Measurements from ENCODE around the gene CSF1.
"Not testable (repeated sequence)": the region's sequence is repeated elsewhere in the genome, so short reads cannot be mapped to it uniquely, and the experiment has no call there.

CSF1 gene

DNA sequence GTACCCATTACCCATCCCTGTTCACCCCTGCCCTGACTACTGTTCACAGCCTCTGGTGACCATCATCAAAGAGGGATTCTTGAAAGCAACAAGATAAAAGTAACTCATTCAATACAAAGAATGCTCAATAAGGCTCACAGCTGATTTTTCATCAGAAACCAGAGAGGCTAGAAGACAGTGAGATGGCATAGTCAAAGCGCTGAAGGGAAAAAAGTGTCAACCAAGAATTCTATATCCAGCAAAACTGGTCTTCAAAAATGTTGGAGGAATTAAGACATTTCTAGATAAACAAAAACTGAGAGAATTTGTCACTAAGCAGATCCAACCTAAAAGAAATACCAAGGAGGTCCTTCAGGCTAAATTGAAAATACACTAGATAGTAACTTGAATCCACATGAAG lies 27.1 kb downstream of the CSF1 start:
- no peak for DNase-seq (ENCODE audit: low spot score)

DNA sequence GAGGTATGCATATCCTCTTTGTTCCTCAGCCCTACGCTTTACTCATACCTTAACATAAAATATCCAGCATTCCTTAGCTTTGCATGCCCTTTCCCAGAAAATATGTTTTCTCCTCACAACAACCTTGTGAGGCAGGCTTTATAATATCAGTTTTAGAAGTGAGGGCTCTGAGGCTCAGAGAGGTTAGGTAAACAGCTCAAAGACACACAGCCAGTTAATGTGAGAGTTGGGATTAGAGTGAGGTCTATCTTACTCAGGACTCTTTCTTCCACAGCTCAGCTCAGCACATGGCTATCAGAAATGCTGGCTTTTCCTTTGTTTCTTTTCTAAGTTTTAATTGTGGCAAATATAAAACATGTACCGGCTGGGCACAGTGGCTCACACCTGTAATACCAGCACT lies 27.9 kb downstream of the CSF1 start:
- no peak for DNase-seq (ENCODE audit: low spot score)

- DNase-seq (ENCODE audit: low spot score): no peak
Measured at GRCh38 chr1:109942434-109942833, 31.8 kb downstream of the CSF1 start.

DNA sequence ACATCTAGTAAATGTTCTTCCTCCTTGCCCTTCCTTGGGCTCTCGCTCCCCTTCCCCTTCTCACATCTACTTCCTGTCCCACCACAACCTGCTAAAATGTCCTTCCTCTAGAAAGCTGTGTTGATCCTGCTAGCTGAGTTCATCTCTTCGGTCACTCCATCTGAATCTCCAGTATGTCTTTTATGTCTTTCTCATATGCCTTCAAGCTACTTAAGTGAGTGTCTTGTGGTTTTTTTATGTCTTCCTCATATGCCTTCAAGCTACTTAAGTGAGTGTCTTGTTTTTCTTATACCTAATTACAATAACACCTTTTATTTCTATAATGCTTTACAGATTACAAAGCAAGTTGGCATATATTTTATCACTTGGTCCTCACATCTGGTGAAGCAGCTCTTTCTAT lies 33.9 kb downstream of the CSF1 start:
- DNase-seq (ENCODE audit: low spot score): peak; percentile 28

DNA sequence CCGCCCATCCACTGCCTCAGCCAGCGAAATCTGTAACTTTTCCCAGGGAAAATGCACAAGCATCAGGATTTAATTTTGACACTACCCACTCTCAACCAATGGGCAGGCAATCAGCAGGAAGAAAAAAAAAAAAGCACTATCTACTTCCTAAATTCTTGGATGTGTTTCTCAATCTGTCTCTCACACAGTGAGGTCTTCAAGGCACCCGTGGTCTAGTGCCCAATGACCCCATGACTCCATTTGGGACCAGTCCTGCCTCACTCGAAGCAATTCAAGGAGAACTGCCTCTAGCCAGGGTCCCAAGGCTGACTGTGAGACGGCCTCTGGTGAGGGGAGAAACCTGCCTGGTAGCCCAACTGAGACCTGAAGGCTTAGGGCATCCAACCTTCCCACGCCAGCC lies 35.9 kb downstream of the CSF1 start:
- no peak for DNase-seq (ENCODE audit: low spot score)

DNA sequence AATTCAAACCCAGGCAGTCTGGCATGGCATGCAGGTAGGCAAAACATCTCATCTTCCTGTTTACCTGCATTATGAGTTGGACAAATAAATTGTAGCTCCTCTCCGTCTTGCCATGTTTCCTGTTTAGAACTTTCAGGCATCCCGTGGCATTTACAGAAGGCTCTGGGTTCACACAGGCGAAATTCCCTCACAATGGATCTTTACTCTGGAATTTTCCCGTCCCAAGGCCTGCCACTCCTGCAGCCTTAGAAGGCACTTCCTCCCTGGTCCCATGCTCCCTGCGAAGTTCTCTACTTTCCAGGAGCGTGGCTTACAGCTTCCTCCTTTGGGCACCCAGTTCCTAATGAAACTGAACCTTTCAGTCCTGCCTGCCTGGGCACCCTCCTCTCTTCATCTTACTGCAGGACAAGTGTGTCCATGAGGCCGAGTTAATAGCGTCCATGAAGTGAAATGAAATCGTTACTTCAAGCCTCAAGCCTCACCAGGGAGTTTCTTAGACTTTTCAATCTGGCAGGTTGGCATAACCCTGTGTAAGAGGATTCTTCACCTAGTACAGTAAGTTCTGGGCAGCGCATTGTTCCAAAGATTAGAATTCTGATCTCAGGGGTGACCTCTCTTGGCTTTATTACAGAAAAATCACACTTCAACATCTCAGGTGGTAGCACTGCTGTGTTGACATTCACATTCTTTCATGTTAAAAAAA lies 37.1 kb downstream of the CSF1 start:
- DNase-seq (ENCODE audit: low spot score): no peak

DNA sequence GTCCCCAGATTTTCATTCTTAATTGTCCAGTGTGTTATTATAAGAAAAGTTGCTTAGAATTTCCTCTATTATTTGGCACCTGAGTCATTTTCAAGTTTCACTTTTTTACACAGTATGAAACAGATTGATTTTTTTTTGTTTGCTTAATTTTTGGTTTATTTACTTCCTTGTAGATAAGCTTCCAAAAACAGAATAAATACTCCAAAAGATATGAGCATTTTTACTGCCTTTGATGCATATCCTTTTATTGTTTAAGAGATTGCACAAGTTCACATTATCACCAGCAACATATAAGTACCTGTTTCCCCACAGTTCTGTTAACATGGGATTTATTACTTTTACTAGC lies 37.6 kb downstream of the CSF1 start:
- DNase-seq (ENCODE audit: low spot score): no peak

DNA sequence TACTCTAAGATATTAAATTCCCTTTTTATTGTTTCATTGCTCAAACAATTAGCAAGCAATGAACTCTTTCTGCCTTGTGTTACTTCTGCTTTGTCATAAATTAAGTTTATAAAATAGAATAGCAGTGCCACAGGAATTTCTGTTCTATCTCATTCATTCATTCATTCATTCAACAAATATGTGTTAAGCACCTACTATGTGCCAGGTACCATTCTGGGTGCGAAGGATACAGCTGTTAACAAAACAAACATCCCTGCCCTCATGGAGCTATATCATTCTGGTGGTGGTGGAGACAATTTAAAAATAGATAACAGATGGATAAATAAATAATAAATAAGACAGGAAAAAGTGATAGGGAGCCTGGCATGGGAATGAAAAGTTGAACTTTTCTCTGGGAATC lies 39.4 kb downstream of the CSF1 start:
- no peak for DNase-seq (ENCODE audit: low spot score)

DNA sequence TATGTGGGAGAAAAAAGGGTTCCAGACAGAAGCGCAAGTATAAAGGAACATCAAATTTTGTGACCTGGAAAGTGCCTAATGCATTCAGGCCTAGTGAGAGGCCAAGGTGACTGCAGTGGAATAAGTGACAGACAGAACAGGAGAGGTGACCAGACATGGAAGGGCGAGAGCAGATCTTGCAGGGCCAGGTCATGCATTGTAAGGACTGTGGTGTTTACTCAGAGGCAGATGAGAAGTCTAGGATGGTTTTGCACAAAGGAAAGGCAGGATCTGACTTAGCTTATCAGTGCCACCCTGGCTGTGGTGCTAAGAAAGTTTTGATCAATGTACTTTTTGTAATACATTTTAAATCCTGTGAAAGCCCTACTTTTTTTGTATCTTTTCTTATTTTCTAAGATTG lies 39.9 kb downstream of the CSF1 start:
- DNase-seq (ENCODE audit: low spot score): no peak

GRCh38 chr1:109951501-109951900 lies 40.9 kb downstream of the CSF1 start:
- not testable (repeated sequence) for DNase-seq (ENCODE audit: low spot score)

DNA sequence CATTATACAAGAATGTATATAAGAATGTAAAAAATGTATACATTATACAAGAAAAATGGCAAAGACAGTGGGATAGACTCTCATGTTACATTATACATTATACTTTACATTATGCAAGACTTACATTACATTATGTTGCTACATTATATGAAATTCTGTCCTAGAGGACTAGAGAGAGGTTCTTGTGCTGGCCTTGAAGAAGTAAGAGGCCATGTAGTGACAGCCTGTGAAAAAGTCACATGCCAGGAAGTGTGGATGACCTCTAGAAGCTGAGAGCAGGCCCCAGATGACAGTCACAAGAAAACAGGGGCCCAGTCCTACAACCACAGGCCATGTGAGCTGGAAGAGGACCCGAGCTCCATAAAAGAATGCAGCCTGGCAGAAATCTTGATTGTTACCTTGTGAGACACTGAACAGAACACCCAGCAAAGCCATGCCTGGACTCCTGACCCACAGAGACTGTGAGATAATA lies 43.4 kb downstream of the CSF1 start:
- DNase-seq (ENCODE audit: low spot score): no peak

DNA sequence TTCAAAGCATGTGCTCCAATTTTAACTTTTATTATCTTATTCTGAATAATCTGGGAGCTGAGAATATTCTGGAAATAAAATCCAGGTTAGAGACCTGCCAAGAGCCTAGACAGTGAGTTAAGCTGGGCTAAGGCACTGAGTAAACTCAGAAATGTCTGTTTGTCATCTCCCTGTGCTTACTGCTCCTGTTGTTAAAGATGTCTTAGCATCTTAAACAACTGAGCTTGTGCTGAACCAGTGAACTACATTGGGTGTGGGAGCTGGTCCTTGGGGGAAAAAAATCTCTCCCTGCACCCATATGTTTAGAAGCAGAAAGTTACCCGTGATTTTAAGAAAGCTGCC lies 49.0 kb downstream of the CSF1 start:
- DNase-seq (ENCODE audit: low spot score): no peak

- peak; percentile 85 for DNase-seq (ENCODE audit: low spot score)
Measured at GRCh38 chr1:109959974-109960744, 49.5 kb downstream of the CSF1 start.

- DNase-seq (ENCODE audit: low spot score): no peak
Measured at GRCh38 chr1:109960745-109961094, 50.1 kb downstream of the CSF1 start.

DNA sequence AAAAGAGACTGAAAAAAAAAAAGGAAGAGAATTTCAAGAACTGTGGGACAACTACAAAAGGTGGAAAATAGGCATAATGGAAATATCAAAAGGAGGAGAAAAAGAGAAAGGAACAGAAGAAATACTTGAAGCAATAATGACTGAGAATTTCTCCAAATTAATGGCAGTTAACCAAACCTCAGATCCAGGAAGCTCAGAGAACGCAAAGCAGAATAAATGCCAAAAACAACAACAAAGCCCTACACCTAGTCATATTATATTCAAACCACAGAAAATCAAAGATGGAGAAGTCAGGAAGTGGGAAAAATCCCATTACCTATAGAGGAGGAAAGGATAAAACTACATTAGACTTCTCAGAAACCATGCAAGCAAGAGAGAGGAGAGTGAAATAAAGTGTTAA lies 53.2 kb downstream of the CSF1 start:
- no peak for DNase-seq (ENCODE audit: low spot score)

DNA sequence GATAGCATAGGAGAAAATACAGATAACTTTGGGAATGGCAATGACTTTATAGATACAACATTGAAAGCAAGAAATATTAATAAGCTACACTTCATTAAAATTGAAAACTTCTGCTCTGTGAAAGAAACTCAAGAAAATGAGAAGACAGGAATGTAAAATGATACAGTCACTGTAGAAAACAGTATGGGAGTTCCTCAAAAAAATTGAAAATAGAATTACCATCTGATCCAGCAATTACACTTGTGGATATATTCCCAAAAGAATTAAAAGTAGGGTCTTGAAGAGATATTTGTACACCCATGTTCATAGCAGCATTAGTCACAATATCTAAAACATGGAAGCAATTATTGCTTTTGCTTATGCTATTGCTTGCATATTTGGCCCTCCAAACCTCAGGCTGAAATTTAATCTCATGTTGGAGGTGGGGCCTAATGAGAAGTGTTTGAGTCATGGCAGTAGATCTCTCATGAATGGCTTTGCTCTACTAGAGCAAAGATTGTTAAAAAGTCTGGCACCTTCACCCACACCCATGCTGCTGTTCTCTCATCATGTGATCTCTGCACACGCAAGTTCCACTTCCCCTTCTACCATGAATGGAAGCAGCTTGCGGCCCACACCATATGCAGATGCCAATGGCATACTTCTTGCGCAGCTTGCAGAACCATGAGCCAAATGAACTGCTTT lies 58.6 kb downstream of the CSF1 start:
- peak; percentile 45 for DNase-seq (ENCODE audit: low spot score)

DNA sequence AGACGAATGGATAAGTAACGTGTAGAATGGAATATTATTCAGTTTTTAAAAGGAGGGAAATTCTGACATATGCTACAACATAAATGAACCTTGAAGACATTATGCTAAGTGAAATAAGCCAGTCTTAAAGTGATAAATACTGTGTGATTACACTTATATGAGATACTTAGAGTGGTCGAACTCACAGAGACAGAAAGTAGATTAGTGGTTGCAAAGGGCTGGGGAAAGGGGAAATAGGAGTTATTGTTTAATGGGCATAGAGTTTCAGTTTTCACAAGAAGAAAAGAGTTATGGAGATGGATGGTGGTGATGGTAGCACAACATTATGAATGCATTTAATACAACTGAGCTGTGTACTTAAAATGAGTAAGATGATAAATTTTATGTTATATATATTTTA lies 59.3 kb downstream of the CSF1 start:
- DNase-seq (ENCODE audit: low spot score): no peak

DNA sequence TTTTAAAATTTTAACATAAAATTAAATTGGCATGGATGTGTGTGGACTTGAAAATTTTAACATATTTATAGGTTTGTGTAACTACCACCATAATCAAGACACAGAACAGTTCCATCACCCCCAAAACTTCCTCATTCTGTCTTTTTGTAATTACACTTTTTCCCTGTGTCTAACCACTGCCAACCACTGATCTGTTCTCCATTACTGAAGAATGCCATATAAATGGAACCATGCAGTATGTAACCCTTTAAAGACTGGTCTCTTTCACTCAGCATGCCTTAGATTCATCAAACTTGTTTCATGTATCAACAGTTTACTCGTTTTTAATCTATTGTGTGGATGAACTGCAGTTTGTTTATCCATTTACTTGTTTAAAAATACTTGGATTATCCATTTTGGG lies 60.9 kb downstream of the CSF1 start:
- no peak for DNase-seq (ENCODE audit: low spot score)

- DNase-seq (ENCODE audit: low spot score): no peak
Measured at GRCh38 chr1:109974191-109974590, 63.5 kb downstream of the CSF1 start.

DNA sequence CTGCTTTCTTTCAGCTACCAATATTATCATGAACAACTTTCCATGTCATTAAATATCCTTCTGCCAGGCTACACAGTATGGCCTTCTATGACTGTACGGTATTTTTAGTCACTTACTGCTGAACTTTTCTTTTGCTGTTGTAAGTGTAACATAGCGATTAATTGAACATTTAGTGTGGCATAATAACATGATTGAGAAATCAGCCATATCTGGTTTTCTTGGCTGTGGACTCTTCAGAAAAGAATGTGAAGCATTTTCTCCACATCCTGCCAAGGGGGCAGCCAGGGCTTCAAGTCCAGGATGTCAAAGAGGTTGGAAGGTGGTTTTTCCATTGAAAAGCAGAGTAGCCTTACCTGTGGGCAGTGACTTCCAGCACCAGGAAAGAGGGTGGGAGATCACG lies 65.1 kb downstream of the CSF1 start:
- peak; percentile 95 for DNase-seq (ENCODE audit: low spot score)

- no peak for DNase-seq (ENCODE audit: low spot score)
Measured at GRCh38 chr1:109976762-109977161, 66.1 kb downstream of the CSF1 start.

- DNase-seq (ENCODE audit: low spot score): no peak
Measured at GRCh38 chr1:109977225-109977624, 66.6 kb downstream of the CSF1 start.

- DNase-seq (ENCODE audit: low spot score): no peak
Measured at GRCh38 chr1:109977657-109978378, 67.2 kb downstream of the CSF1 start.

Measured in kidney tubule cell (primary cell).